SK-N-MC (cell line): ENCODE measurements around the gene HOXA11.

Experiments
- EZH2 ChIP-seq: fragments of 200-600 bp; sonication (generic); IDR thresholded peaks from one replicate; pipeline ENCODE4 v1.6.1; 2017; ENCODE audit warnings: antibody characterized with exemption
- POLR2AphosphoS5 ChIP-seq: IDR thresholded peaks from 2 replicates; pipeline ENCODE4 v1.6.1; 2012; ENCODE audit warnings: mild to moderate bottlenecking, low read depth, low read length, borderline replicate concordance

GRCh38 chr7:27203365-27203953, 18.4 kb upstream of the HOXA11 start:
- TF ChIP-seq EZH2 (no peak), POLR2AphosphoS5 (no peak)
